Measurements from ENCODE around the gene MACROD2.
A peak's percentile ranks its signal among the peaks of the same experiment; 100 is the strongest.

Gene MACROD2

GRCh38 chr20:14303651-14304050 is 308.3 kb downstream of the MACROD2 start:
- Histone ChIP-seq H3K4me1 (ENCODE audit: control insufficient read depth, insufficient read depth, low read length) (no peaks in the 10 kb centered on the region), H3K4me3 (ENCODE audit: low read depth, low read length) (no peak overlapping the region), H3K36me3 (ENCODE audit: control insufficient read depth in 2 of 2, insufficient read depth in 1 of 2, low read length in 2 of 2) (no peaks in the 10 kb centered on the region), H3K27ac (ENCODE audit: extremely low read depth, low read depth, low read length) (no peak overlapping the region), H3K9me3 (ENCODE audit: control insufficient read depth, insufficient read depth, low read depth, low read length) (no peaks in the 10 kb centered on the region)
- CTCF ChIA-PET = no interaction called here
- POLR2A ChIA-PET = no interaction called here
- TF ChIP-seq ZNF585B (tag by site-specific recombination; IDR thresholded peaks at IDR 0.05) (no peak), INSM2 (tag by site-specific recombination; IDR thresholded peaks at IDR 0.05) (no peak), ZNF513 (tag by site-specific recombination; IDR thresholded peaks at IDR 0.05) (no peak), ZNF155 (tag by site-specific recombination; IDR thresholded peaks at IDR 0.05) (no peak), ZIC2 (tag by site-specific recombination; IDR thresholded peaks at IDR 0.05) (no peak)
- TF ChIP-seq, protein P1, sequence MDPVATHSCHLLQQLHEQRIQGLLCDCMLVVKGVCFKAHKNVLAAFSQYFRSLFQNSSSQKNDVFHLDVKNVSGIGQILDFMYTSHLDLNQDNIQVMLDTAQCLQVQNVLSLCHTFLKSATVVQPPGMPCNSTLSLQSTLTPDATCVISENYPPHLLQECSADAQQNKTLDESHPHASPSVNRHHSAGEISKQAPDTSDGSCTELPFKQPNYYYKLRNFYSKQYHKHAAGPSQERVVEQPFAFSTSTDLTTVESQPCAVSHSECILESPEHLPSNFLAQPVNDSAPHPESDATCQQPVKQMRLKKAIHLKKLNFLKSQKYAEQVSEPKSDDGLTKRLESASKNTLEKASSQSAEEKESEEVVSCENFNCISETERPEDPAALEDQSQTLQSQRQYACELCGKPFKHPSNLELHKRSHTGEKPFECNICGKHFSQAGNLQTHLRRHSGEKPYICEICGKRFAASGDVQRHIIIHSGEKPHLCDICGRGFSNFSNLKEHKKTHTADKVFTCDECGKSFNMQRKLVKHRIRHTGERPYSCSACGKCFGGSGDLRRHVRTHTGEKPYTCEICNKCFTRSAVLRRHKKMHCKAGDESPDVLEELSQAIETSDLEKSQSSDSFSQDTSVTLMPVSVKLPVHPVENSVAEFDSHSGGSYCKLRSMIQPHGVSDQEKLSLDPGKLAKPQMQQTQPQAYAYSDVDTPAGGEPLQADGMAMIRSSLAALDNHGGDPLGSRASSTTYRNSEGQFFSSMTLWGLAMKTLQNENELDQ (tag by site-specific recombination; IDR thresholded peaks at IDR 0.05; ENCODE audit: low read depth) = no peak
- TF ChIP-seq, protein P2, sequence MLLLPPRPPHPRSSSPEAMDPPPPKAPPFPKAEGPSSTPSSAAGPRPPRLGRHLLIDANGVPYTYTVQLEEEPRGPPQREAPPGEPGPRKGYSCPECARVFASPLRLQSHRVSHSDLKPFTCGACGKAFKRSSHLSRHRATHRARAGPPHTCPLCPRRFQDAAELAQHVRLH (tag by site-specific recombination; IDR thresholded peaks at IDR 0.05) = no peak
- TF ChIP-seq, protein P3, sequence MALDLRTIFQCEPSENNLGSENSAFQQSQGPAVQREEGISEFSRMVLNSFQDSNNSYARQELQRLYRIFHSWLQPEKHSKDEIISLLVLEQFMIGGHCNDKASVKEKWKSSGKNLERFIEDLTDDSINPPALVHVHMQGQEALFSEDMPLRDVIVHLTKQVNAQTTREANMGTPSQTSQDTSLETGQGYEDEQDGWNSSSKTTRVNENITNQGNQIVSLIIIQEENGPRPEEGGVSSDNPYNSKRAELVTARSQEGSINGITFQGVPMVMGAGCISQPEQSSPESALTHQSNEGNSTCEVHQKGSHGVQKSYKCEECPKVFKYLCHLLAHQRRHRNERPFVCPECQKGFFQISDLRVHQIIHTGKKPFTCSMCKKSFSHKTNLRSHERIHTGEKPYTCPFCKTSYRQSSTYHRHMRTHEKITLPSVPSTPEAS (tag by site-specific recombination; IDR thresholded peaks at IDR 0.05) = no peak

DNA sequence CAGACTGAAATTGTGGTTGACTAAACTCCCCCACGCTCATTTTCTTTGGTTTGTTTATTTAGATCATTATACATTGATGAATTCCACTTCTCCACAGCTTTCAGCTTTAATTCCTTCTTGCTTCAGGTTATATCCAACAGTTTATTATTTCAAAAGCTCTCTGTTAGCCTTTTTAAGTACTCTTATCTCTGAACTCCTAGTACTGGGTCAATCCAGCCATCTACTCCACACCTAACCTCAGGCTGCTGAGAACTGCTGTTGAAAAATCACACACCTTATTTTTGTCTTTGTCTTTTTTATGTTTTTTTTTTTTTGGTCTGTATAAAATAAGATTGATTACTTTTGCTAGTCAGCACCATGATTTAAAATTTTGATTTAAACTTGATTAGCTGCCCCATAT is 309.2 kb downstream of the MACROD2 start:
- Histone ChIP-seq H3K4me1 (ENCODE audit: control insufficient read depth, insufficient read depth, low read length) (no peaks in the 10 kb centered on the region), H3K4me3 (ENCODE audit: low read depth, low read length) (no peak overlapping the region), H3K27ac (ENCODE audit: extremely low read depth, low read depth, low read length) (no peak overlapping the region), H3K36me3 (ENCODE audit: control insufficient read depth in 2 of 2, insufficient read depth in 1 of 2, low read length in 2 of 2) (no peaks in the 10 kb centered on the region), H3K9me3 (ENCODE audit: control insufficient read depth, insufficient read depth, low read depth, low read length) (no peaks in the 10 kb centered on the region)
- ChIA-PET POLR2A (no interaction called here), CTCF (no interaction called here)
- no peak for TF ChIP-seq GLI2 (tag by site-specific recombination; IDR thresholded peaks at IDR 0.05; ENCODE audit: borderline replicate concordance, low read depth)
- no peak for TF ChIP-seq ZBTB44 (tag by site-specific recombination; IDR thresholded peaks at IDR 0.05)
- peak; percentile 24; the same call in 1 of the 2 replicates for TF ChIP-seq TCF7L2 (IDR thresholded peaks at IDR 0.05; ENCODE audit: borderline replicate concordance, low read depth, low read length)

GRCh38 chr20:14307956-14308355 is 312.6 kb downstream of the MACROD2 start:
- Histone ChIP-seq H3K4me3 (ENCODE audit: low read depth, low read length) (no peak overlapping the region), H3K27ac (ENCODE audit: extremely low read depth, low read depth, low read length) (no peak overlapping the region), H3K9me3 (ENCODE audit: control insufficient read depth, insufficient read depth, low read depth, low read length) (no peaks in the 10 kb centered on the region), H3K4me1 (ENCODE audit: control insufficient read depth, insufficient read depth, low read length) (no peaks in the 10 kb centered on the region), H3K36me3 (ENCODE audit: control insufficient read depth in 2 of 2, insufficient read depth in 1 of 2, low read length in 2 of 2) (no peaks in the 10 kb centered on the region)
- POLR2A ChIA-PET = no interaction called here
- CTCF ChIA-PET = interaction anchor here (0.6 kb wide), 1 partner anchor 40 kb away, joined by 3 read pairs; no protein-coding TSS in a partner anchor
- TF ChIP-seq PRDM1 (tag by site-specific recombination; IDR thresholded peaks at IDR 0.05) (no peak), ZNF776 (tag by site-specific recombination; IDR thresholded peaks at IDR 0.05; ENCODE audit: borderline replicate concordance) (no peak), ATF2 (tag by site-specific recombination; IDR thresholded peaks at IDR 0.05; ENCODE audit: low read depth) (no peak), ZNF202 (tag by site-specific recombination; IDR thresholded peaks at IDR 0.05; ENCODE audit: borderline replicate concordance) (no peak), AEBP2 (tag by site-specific recombination; IDR thresholded peaks at IDR 0.05; ENCODE audit: borderline replicate concordance) (no peak), ZNF155 (tag by site-specific recombination; IDR thresholded peaks at IDR 0.05) (no peak)
